ENCODE data around the gene MMP11.

MMP11 gene

DNA sequence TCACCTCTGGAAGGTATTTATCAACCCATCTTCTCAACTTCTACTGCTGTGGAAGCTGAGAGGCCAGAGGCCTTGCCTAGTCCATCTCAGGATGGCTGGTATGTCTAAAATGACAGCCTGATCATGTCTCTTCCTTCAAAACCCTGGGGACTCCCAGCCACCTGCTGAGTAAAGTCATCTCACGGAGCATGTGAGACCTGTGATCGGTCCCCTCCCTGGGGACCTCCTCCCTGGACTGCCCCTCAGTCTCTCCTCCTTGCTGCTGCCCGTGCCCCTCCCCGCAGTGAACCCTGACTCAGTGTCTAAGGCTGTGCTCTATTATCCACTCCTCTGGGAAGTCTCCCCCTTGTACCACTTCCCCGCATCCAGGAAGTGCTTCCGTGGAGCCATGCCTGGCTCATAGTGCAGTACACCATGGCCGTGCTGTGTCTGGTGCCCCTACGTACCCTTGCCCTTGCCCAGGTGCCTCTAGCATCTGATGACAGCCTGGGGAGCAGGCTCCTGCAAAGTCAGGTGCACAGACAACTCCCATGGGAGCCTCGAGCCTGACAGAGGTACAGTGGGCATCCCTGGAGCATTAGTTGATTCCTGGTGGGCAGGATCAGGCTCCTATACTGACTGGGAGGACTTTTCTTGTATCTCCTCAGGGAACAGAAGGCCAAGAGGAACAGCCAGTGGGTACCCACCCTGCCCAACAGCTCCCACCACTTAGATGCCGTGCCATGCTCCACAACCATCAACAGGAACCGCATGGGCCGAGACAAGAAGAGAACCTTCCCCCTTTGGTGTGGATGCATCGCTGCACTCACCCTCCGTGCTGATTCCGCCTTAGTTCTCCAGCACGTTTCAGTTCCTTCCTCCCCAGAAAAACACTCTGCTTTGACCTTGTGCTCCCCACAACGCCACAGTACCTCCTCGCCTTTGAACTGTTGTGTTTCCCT is 27.9 kb downstream of the MMP11 start:
- Histone ChIP-seq H3K9me3 (ENCODE audit: control insufficient read depth in 1 of 2, low read length in 2 of 2) (no peaks in the 10 kb centered on the region), H3K4me3 (ENCODE audit: low read depth in 1 of 2, low read length in 2 of 2) (no peak overlapping the region), H3K4me1 (ENCODE audit: control insufficient read depth in 1 of 2, insufficient read depth in 2 of 2, low read length in 2 of 2) (no peaks in the 10 kb centered on the region), H3K9ac (ENCODE audit: low read depth in 1 of 2, low read length in 2 of 2) (no peak overlapping the region), H3K27me3 (ENCODE audit: control insufficient read depth in 1 of 2, insufficient read depth in 2 of 2, low read length in 2 of 2) (no peaks in the 10 kb centered on the region), H3K36me3 (ENCODE audit: control insufficient read depth in 1 of 2, insufficient read depth in 2 of 2, low read length in 2 of 2) (peaks cover 58 to 75% of the 10 kb centered on the region in 2 donors), H3K27ac (ENCODE audit: low read depth, low read length) (no peak overlapping the region)

DNA sequence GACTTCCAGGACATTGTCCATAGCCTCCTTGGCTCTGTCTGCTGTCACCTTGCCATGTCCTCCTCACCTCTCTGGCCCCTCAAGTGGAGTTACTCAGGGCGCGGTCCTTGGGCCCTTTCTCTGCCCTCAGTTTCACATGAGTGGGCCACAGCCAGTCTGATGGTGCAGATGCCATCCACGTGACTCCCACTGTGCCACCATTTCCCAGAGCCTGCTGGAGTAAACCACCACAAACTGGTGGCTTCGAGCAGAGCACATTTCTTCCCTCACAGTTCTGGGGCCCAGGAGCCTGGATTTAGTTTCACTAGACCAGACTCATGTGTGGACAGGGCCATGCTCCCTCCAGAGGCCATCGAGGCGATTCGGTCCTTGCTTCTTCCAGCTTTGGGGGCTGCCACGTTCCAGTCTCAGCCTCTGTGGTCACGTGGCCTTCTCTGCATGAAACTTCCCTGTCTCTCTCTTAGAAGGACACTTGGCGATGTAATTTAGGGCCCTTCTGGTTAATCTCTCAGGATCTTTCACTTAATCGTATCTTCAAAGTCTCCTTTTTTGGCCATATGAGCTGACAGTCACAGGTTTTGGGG is 28.7 kb downstream of the MMP11 start:
- no peaks in the 10 kb centered on the region for H3K9me3 ChIP-seq (ENCODE audit: control insufficient read depth in 1 of 2, low read length in 2 of 2)
- H3K4me3 ChIP-seq (ENCODE audit: low read depth in 1 of 2, low read length in 2 of 2) = no peak overlapping the region
- peaks cover 60 to 80% of the 10 kb centered on the region in 2 donors for H3K36me3 ChIP-seq (ENCODE audit: control insufficient read depth in 1 of 2, insufficient read depth in 2 of 2, low read length in 2 of 2)
- H3K27me3 ChIP-seq (ENCODE audit: control insufficient read depth in 1 of 2, insufficient read depth in 2 of 2, low read length in 2 of 2) = no peaks in the 10 kb centered on the region
- no peak overlapping the region for H3K27ac ChIP-seq (ENCODE audit: low read depth, low read length)
- H3K4me1 ChIP-seq (ENCODE audit: control insufficient read depth in 1 of 2, insufficient read depth in 2 of 2, low read length in 2 of 2) = no peaks in the 10 kb centered on the region
- no peak overlapping the region for H3K9ac ChIP-seq (ENCODE audit: low read depth in 1 of 2, low read length in 2 of 2)

DNA sequence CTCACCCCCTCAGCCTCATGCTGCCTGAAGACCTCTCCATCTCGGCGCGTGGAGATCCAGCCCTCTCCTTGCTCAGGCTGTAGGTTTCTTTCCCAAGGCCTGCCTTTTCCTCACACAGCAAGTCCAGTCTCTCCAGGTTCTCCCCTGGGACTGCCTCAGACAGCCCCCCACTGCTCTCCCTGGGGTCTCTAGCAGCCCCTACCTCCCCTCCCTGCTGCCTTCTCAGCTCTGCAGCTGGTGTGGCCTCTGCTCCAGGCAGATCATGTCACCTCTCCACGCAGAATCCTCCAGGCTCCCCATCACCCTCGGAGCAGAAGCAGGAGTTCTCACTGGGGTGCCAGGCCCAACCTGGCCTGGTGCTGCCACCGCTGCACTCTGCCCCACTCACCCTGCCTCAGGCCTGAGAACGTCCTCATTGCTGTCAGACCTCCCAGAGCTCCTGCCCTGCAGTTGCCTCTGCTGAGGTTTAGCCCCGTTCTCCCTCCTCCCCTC is 29.3 kb downstream of the MMP11 start:
- H3K27me3 ChIP-seq (ENCODE audit: control insufficient read depth in 1 of 2, insufficient read depth in 2 of 2, low read length in 2 of 2) = no peaks in the 10 kb centered on the region
- H3K4me3 ChIP-seq (ENCODE audit: low read depth in 1 of 2, low read length in 2 of 2) = no peak overlapping the region
- peaks cover 59 to 80% of the 10 kb centered on the region in 2 donors for H3K36me3 ChIP-seq (ENCODE audit: control insufficient read depth in 1 of 2, insufficient read depth in 2 of 2, low read length in 2 of 2)
- H3K4me1 ChIP-seq (ENCODE audit: control insufficient read depth in 1 of 2, insufficient read depth in 2 of 2, low read length in 2 of 2) = no peaks in the 10 kb centered on the region
- H3K27ac ChIP-seq (ENCODE audit: low read depth, low read length) = no peak overlapping the region
- no peaks in the 10 kb centered on the region for H3K9me3 ChIP-seq (ENCODE audit: control insufficient read depth in 1 of 2, low read length in 2 of 2)
- no peak overlapping the region for H3K9ac ChIP-seq (ENCODE audit: low read depth in 1 of 2, low read length in 2 of 2)

DNA sequence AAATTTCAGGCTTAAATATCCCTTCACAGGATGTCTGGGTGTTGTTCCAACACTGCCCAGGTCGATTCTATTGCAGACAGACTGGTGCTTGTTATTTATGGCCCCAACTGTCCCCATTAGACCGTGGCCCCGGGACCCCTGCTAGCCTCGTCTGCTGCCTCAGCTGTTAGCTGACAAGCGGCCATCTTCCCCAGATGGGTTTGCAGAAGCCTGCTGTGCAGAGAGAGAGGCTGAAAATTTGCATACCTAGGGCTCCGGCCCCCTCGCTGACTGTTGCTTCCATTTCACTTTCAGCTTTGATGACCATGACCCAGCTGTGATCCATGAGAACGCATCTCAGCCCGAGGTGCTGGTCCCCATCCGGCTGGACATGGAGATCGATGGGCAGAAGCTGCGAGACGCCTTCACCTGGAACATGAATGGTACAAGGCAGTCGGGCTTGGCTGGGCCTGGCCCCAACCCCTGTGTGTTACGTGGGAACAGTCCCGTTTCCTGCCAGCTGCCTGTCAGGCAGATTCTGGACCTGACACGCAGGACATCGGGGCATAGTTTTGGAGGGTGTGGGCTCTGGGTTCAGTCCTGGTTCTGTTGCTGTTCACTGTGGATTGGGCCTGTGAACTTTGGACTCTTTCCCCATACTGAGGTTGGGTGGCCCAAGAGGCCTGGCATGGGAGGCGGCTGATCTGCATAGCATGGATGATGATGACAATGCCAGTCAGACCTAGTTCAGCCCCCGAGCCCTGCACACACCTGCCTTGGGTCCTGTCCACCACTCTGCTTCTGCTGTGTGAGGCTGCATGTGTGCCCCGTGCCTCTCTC is 30.6 kb downstream of the MMP11 start:
- Histone ChIP-seq H3K27me3 (ENCODE audit: control insufficient read depth in 1 of 2, insufficient read depth in 2 of 2, low read length in 2 of 2) (no peaks in the 10 kb centered on the region), H3K36me3 (ENCODE audit: control insufficient read depth in 1 of 2, insufficient read depth in 2 of 2, low read length in 2 of 2) (peaks cover 55 to 77% of the 10 kb centered on the region in 2 donors), H3K4me3 (ENCODE audit: low read depth in 1 of 2, low read length in 2 of 2) (peak overlapping the region in 1 of 2 donors; percentile 53), H3K9me3 (ENCODE audit: control insufficient read depth in 1 of 2, low read length in 2 of 2) (no peaks in the 10 kb centered on the region), H3K4me1 (ENCODE audit: control insufficient read depth in 1 of 2, insufficient read depth in 2 of 2, low read length in 2 of 2) (no peaks in the 10 kb centered on the region), H3K9ac (ENCODE audit: low read depth in 1 of 2, low read length in 2 of 2) (no peak overlapping the region), H3K27ac (ENCODE audit: low read depth, low read length) (no peak overlapping the region)

DNA sequence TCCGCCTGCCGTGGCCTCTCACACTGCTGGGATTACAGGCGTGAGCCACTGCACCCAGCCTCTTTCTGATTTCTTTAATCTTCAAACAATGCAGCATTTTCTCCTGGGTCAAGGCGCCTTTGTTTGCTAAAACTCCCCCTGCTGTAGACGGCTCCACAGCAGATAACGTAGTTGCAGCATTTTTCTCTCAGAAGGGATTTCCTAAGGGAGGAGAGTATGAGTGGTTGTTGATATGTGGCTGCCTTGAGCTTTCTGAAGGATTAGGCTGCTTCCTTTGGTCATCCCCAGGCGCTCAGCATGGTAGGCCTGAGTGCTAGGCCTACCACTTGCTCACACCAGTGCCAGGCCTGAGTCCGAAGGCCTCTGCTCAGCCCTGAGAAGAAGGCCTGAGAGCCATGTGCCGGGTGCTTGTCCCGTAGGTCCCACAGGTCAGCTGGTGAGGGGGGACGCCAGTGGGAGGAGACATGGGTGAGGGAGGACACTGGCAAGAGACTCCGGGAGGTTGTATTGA is 32.2 kb downstream of the MMP11 start:
- Histone ChIP-seq H3K36me3 (ENCODE audit: control insufficient read depth in 1 of 2, insufficient read depth in 2 of 2, low read length in 2 of 2) (peaks cover 52 to 69% of the 10 kb centered on the region in 2 donors), H3K27ac (ENCODE audit: low read depth, low read length) (no peak overlapping the region)

DNA sequence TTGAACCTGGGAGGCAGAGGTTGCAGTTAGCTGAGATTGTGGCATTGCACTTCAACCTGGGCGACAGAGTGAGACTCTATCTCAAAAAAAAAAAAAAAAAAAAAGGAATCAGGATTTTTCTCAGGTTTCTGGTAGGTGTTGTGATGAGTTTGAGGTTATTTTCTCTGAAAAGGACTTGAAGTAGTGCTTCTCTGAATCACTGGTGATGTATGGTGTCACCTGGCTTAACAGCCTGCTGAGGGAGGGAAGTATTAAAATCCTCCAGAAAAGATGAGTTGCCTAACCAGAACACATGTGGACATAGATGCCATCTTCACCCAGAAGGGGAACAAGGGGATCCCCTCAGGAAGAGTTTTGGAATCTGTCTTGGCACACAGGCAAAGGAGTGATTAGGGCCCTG is 34.2 kb downstream of the MMP11 start:
- Histone ChIP-seq H3K27me3 (ENCODE audit: control insufficient read depth in 1 of 2, insufficient read depth in 2 of 2, low read length in 2 of 2) (no peaks in the 10 kb centered on the region), H3K27ac (ENCODE audit: low read depth, low read length) (no peak overlapping the region), H3K36me3 (ENCODE audit: control insufficient read depth in 1 of 2, insufficient read depth in 2 of 2, low read length in 2 of 2) (peaks cover 40 to 62% of the 10 kb centered on the region in 2 donors), H3K4me1 (ENCODE audit: control insufficient read depth in 1 of 2, insufficient read depth in 2 of 2, low read length in 2 of 2) (no peaks in the 10 kb centered on the region), H3K9ac (ENCODE audit: low read depth in 1 of 2, low read length in 2 of 2) (no peak overlapping the region), H3K4me3 (ENCODE audit: low read depth in 1 of 2, low read length in 2 of 2) (no peak overlapping the region), H3K9me3 (ENCODE audit: control insufficient read depth in 1 of 2, low read length in 2 of 2) (no peaks in the 10 kb centered on the region)

More for the DNA sequence above, 32.2 kb downstream of the MMP11 start:
- H3K9ac ChIP-seq (ENCODE audit: low read depth in 1 of 2, low read length in 2 of 2) = no peak overlapping the region
- no peaks in the 10 kb centered on the region for H3K9me3 ChIP-seq (ENCODE audit: control insufficient read depth in 1 of 2, low read length in 2 of 2)
- H3K4me3 ChIP-seq (ENCODE audit: low read depth in 1 of 2, low read length in 2 of 2) = no peak overlapping the region
- H3K27me3 ChIP-seq (ENCODE audit: control insufficient read depth in 1 of 2, insufficient read depth in 2 of 2, low read length in 2 of 2) = no peaks in the 10 kb centered on the region
- H3K4me1 ChIP-seq (ENCODE audit: control insufficient read depth in 1 of 2, insufficient read depth in 2 of 2, low read length in 2 of 2) = no peaks in the 10 kb centered on the region

DNA sequence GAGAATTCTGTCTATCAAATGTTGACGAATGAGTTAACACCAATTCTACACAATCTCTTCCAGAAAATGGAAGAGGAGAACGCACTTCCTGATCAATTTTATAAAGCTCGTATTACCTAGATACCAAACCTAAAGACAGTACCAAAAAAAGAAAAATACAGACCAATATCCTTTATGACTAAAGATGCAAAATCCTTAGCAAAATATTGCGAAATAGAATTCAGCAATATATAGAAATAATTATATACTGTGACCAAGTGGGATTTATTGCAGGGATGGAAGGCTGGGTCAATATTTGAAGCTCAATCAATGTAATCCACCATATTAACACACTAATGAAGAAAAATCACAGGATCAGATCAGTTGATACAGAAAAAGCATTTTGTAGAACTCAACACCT is 39.7 kb downstream of the MMP11 start:
- Histone ChIP-seq H3K4me3 (ENCODE audit: low read depth in 1 of 2, low read length in 2 of 2) (no peak overlapping the region), H3K4me1 (ENCODE audit: control insufficient read depth in 1 of 2, insufficient read depth in 2 of 2, low read length in 2 of 2) (no peaks in the 10 kb centered on the region), H3K27ac (ENCODE audit: low read depth, low read length) (no peak overlapping the region), H3K9ac (ENCODE audit: low read depth in 1 of 2, low read length in 2 of 2) (no peak overlapping the region), H3K9me3 (ENCODE audit: control insufficient read depth in 1 of 2, low read length in 2 of 2) (no peaks in the 10 kb centered on the region), H3K27me3 (ENCODE audit: control insufficient read depth in 1 of 2, insufficient read depth in 2 of 2, low read length in 2 of 2) (no peaks in the 10 kb centered on the region), H3K36me3 (ENCODE audit: control insufficient read depth in 1 of 2, insufficient read depth in 2 of 2, low read length in 2 of 2) (peaks cover 22 to 38% of the 10 kb centered on the region in 2 donors)

DNA sequence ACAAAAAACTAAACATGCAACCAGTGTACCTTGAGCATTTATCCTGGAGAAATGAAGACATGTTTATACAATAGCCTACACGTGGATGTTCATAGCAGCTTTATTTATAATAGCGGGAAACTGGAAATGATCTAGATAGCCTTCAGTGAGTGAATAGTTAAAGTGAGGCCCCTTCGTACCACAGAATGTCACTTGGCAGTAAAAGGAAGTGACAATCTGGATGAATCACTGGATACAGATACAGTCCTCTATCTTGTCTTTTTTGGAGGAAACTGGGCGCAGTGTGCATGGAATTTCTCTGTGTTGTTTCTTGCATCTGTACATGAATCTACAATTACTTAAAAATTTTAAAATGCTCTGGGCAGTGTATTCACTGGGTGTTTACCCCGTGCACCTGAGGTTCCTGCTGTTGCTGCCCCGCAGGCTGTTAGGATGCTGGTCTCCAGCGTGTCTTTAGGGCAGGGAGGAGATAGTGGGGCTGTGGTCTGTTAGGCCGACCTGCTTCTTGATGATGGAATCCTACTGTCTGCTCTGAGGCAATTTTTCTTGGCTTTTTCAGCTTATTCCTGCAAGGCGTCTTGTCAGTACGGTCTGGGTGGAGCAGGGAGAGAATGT is 43.0 kb downstream of the MMP11 start:
- Histone ChIP-seq H3K9ac (ENCODE audit: low read depth in 1 of 2, low read length in 2 of 2) (no peak overlapping the region), H3K36me3 (ENCODE audit: control insufficient read depth in 1 of 2, insufficient read depth in 2 of 2, low read length in 2 of 2) (peaks cover 22 to 57% of the 10 kb centered on the region in 2 donors), H3K4me1 (ENCODE audit: control insufficient read depth in 1 of 2, insufficient read depth in 2 of 2, low read length in 2 of 2) (no peaks in the 10 kb centered on the region)

DNA sequence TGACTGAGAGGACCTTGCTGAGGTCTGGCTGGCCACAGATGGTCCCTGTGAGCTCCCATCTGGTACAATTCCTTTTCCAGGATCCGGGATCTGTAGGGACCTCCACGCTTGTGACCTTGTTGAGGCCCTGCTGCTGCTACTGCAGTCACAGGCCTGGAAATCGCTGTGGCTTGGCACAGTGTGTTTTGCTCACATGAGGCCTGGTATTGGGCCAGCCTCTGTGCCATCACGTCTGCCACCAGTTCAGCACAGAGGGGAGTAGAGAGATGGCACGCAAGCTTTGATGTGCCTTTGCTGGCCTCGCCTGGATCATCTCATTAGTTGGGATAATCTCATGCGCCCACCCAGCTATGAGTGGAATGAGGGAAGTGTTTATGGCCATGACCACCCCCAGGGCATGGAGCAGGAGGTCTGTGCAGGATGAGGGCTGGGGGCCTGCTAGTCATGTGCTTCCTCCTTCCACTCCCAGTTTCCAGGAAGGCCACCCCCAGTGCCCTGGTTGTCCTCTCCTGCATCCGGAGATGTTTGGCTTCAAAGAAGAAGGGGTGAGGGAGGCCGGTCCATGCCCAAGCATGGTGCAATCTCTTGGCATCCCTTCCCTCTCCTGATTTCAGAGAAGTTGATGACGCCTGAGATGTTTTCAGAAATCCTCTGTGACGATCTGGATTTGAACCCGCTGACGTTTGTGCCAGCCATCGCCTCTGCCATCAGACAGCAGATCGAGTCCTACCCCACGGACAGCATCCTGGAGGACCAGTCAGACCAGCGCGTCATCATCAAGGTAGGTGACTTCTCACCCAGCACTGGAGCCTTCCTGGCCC is 43.7 kb downstream of the MMP11 start:
- Histone ChIP-seq H3K4me3 (ENCODE audit: low read depth in 1 of 2, low read length in 2 of 2) (no peak overlapping the region), H3K9me3 (ENCODE audit: control insufficient read depth in 1 of 2, low read length in 2 of 2) (no peaks in the 10 kb centered on the region), H3K4me1 (ENCODE audit: control insufficient read depth in 1 of 2, insufficient read depth in 2 of 2, low read length in 2 of 2) (no peaks in the 10 kb centered on the region), H3K27me3 (ENCODE audit: control insufficient read depth in 1 of 2, insufficient read depth in 2 of 2, low read length in 2 of 2) (no peaks in the 10 kb centered on the region), H3K9ac (ENCODE audit: low read depth in 1 of 2, low read length in 2 of 2) (no peak overlapping the region), H3K36me3 (ENCODE audit: control insufficient read depth in 1 of 2, insufficient read depth in 2 of 2, low read length in 2 of 2) (peaks cover 20 to 58% of the 10 kb centered on the region in 2 donors), H3K27ac (ENCODE audit: low read depth, low read length) (no peak overlapping the region)

More for the DNA sequence above, 43.0 kb downstream of the MMP11 start:
- no peak overlapping the region for H3K4me3 ChIP-seq (ENCODE audit: low read depth in 1 of 2, low read length in 2 of 2)
- H3K27ac ChIP-seq (ENCODE audit: low read depth, low read length) = no peak overlapping the region
- no peaks in the 10 kb centered on the region for H3K27me3 ChIP-seq (ENCODE audit: control insufficient read depth in 1 of 2, insufficient read depth in 2 of 2, low read length in 2 of 2)
- H3K9me3 ChIP-seq (ENCODE audit: control insufficient read depth in 1 of 2, low read length in 2 of 2) = no peaks in the 10 kb centered on the region

All from duodenal mucosa (tissue), 2 donors.